Heart left ventricle (tissue), 13 donors: ENCODE data around the gene NFE2L1.

Source experiments
- POLR2A ChIP-seq, 2 donors: fragments of 450-650 bp; IDR thresholded peaks; one replicate each; pipeline ENCODE4 v1.6.1; 2017; ENCODE audit warnings: antibody characterized with exemption in 2 of 2, mild to moderate bottlenecking in 2 of 2, moderate library complexity in 2 of 2
- TF ChIP-seq, protein P1 (sequence below), 12 donors: fragments of 200-600 bp; sonication (generic) in 4 of 12; IDR thresholded peaks; one replicate each; pipeline versions ENCODE4 v1.5.0 to v1.8.0; 2018 to 2022; ENCODE audit warnings: antibody characterized with exemption in 12 of 12, mild to moderate bottlenecking in 5 of 12
- donor health status: ischemic (EF 13 %, LVEDD 7.1; RV severe dilation, severe dysfunction).
- donor health status: DM: no; HTN: yes; CAD: no.
- donor health status: DM: no; HTN: no; CAD: no.
- donor health status: ischemic (EF 25% LVEDD 6.9; RV normal size, moderate dysfunction).
- donor health status: ischemic (EF 25% LVEDD 5.7; RV mildly dilated, moderate dysfunction).
- donor health status: ischemic (EF 35%, LVEDD 5.7; RV mildly dilated, moderate dysfunction).
- donor health status: nonischemic (EF 11% LVEDD 7.7; RV severe dilation, severe dysfunction).
- donor health status: DM: yes; HTN: yes; CAD: no.
- donor health status: PGD.
- donor health status: ischemic (EF 29% LVEDD 5.4; RV normal size, mild dysfunction).
- donor health status: nonischemic (EF 23%, LVEDD 6.1; RV moderate dilation, normal function).

DNA sequence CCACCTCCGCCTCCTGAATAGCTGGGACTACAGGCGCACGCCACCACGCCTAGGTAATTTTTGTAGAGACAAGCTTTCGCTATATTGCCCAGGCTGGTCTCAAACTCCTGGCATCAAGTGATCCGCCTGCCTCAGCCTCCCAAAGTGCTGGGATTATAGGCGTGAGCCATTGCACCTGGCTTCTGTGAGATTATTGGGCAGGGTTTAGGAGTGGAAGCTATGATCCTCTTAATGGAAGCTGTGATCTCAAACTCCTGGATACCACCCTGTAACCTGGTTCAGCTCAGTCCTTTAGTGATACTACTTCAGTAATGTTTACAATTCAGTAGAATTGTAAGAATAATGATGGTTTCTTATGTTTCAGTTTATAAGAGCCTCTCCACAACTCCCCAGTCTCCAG lies 14.1 kb downstream of the NFE2L1 start:
- TF ChIP-seq, protein P1, sequence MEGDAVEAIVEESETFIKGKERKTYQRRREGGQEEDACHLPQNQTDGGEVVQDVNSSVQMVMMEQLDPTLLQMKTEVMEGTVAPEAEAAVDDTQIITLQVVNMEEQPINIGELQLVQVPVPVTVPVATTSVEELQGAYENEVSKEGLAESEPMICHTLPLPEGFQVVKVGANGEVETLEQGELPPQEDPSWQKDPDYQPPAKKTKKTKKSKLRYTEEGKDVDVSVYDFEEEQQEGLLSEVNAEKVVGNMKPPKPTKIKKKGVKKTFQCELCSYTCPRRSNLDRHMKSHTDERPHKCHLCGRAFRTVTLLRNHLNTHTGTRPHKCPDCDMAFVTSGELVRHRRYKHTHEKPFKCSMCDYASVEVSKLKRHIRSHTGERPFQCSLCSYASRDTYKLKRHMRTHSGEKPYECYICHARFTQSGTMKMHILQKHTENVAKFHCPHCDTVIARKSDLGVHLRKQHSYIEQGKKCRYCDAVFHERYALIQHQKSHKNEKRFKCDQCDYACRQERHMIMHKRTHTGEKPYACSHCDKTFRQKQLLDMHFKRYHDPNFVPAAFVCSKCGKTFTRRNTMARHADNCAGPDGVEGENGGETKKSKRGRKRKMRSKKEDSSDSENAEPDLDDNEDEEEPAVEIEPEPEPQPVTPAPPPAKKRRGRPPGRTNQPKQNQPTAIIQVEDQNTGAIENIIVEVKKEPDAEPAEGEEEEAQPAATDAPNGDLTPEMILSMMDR (IDR thresholded peaks at IDR 0.05), result no peak
- no peak for TF ChIP-seq POLR2A (IDR thresholded peaks at IDR 0.05)
